ENCODE data around the gene CRY2. TPM values are rescaled to one million over a fixed set of nuclear protein-coding genes. Genes with fewer than 3 reads are reported as not detected.
A peak's percentile ranks its signal among the peaks of the same experiment; 100 is the strongest.

Gene CRY2
- total and polyA plus RNA-seq, 2 of the 13 experiments (the other 11 are each of a cell fraction or from before 2014, with no cell fraction given): 10.1 to 12.2 TPM

DNA sequence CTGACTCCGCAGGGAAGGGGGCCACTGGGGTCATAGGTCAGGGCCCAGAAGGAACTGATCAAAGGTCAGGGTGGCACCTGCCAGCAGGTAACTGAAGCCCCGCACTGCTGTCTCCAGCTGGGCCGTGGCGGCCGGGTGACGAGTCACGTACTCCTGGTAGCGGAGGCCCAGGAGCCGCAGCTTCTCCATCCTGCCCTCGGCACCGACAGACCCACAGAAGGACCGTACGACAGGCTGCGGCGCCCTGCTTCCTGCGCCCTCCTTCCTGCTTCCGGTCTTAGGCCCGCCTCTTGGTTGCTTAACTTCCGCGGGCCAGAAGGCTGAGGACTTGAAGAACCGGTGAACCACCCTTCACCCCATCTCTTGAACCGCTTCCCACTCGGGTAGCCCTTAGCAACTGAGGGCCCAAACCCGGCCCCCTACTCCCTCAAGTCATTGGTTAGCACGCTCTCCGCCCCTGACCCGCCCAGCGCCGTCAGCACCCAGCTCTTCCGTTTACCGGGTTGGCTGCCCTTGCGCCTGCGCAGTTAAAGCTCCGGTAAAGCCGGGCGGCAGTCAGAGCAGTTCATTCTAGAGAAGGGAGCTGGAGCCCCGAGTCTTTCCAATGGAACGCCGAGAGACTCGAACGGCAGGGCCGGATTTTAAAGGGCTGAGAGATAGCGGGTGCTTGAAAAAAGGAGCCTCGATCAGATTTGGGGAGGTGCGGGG, 70.5 kb downstream of the CRY2 start, which contains the start of gene PEX16 (continued):
- TF ChIP-seq ZSCAN9 (CRISPR knock-in tag; IDR thresholded peaks at IDR 0.05; ENCODE audit: borderline replicate concordance) (no peak; the same call in 1 of the 2 replicates), TP53 (CRISPR knock-in tag; conservative IDR thresholded peaks at IDR 0.05) (peak; percentile 40; the same call in 1 of the 2 replicates), GATAD1 (CRISPR knock-in tag; IDR thresholded peaks at IDR 0.05) (peak; percentile 91), EHMT2 (IDR thresholded peaks at IDR 0.05; ENCODE audit: borderline replicate concordance, low read depth, low read length) (no peak), KAT2B (IDR thresholded peaks at IDR 0.05; ENCODE audit: borderline replicate concordance, low read depth, low read length) (no peak), ZNF10 (CRISPR knock-in tag; IDR thresholded peaks at IDR 0.05; ENCODE audit: borderline replicate concordance, low read depth) (no peak), ZNF784 (CRISPR knock-in tag; IDR thresholded peaks at IDR 0.05; ENCODE audit: borderline replicate concordance) (no peak), ARNT (IDR thresholded peaks at IDR 0.05) (no peak), ZSCAN31 (CRISPR knock-in tag; IDR thresholded peaks at IDR 0.05; ENCODE audit: low read depth) (peak; percentile 85), KAT8 (CRISPR knock-in tag; IDR thresholded peaks at IDR 0.05) (peak; percentile 96), HNF4G (IDR thresholded peaks at IDR 0.05; ENCODE audit: borderline replicate concordance, low read depth, low read length) (0 out of 2 replicates have a peak, but pooled peaks have one; percentile 42), HNF4G (CRISPR knock-in tag; IDR thresholded peaks at IDR 0.05; ENCODE audit: borderline replicate concordance, low read depth) (no peak), ERF (CRISPR knock-in tag; IDR thresholded peaks at IDR 0.05) (no peak)
- TF ChIP-seq, protein P1, sequence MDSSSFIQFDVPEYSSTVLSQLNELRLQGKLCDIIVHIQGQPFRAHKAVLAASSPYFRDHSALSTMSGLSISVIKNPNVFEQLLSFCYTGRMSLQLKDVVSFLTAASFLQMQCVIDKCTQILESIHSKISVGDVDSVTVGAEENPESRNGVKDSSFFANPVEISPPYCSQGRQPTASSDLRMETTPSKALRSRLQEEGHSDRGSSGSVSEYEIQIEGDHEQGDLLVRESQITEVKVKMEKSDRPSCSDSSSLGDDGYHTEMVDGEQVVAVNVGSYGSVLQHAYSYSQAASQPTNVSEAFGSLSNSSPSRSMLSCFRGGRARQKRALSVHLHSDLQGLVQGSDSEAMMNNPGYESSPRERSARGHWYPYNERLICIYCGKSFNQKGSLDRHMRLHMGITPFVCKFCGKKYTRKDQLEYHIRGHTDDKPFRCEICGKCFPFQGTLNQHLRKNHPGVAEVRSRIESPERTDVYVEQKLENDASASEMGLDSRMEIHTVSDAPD (CRISPR knock-in tag; IDR thresholded peaks at IDR 0.05): no peak
- TF ChIP-seq, protein P2, sequence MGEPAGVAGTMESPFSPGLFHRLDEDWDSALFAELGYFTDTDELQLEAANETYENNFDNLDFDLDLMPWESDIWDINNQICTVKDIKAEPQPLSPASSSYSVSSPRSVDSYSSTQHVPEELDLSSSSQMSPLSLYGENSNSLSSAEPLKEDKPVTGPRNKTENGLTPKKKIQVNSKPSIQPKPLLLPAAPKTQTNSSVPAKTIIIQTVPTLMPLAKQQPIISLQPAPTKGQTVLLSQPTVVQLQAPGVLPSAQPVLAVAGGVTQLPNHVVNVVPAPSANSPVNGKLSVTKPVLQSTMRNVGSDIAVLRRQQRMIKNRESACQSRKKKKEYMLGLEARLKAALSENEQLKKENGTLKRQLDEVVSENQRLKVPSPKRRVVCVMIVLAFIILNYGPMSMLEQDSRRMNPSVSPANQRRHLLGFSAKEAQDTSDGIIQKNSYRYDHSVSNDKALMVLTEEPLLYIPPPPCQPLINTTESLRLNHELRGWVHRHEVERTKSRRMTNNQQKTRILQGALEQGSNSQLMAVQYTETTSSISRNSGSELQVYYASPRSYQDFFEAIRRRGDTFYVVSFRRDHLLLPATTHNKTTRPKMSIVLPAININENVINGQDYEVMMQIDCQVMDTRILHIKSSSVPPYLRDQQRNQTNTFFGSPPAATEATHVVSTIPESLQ (CRISPR knock-in tag; conservative IDR thresholded peaks at IDR 0.05): no peak
- TF ChIP-seq, protein P3, sequence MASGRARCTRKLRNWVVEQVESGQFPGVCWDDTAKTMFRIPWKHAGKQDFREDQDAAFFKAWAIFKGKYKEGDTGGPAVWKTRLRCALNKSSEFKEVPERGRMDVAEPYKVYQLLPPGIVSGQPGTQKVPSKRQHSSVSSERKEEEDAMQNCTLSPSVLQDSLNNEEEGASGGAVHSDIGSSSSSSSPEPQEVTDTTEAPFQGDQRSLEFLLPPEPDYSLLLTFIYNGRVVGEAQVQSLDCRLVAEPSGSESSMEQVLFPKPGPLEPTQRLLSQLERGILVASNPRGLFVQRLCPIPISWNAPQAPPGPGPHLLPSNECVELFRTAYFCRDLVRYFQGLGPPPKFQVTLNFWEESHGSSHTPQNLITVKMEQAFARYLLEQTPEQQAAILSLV (CRISPR knock-in tag; IDR thresholded peaks at IDR 0.05; ENCODE audit: borderline replicate concordance): no peak
- TF ChIP-seq, protein P4, sequence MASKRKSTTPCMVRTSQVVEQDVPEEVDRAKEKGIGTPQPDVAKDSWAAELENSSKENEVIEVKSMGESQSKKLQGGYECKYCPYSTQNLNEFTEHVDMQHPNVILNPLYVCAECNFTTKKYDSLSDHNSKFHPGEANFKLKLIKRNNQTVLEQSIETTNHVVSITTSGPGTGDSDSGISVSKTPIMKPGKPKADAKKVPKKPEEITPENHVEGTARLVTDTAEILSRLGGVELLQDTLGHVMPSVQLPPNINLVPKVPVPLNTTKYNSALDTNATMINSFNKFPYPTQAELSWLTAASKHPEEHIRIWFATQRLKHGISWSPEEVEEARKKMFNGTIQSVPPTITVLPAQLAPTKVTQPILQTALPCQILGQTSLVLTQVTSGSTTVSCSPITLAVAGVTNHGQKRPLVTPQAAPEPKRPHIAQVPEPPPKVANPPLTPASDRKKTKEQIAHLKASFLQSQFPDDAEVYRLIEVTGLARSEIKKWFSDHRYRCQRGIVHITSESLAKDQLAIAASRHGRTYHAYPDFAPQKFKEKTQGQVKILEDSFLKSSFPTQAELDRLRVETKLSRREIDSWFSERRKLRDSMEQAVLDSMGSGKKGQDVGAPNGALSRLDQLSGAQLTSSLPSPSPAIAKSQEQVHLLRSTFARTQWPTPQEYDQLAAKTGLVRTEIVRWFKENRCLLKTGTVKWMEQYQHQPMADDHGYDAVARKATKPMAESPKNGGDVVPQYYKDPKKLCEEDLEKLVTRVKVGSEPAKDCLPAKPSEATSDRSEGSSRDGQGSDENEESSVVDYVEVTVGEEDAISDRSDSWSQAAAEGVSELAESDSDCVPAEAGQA (IDR thresholded peaks at IDR 0.05; ENCODE audit: low read depth): no peak
- TF ChIP-seq, protein P4 (CRISPR knock-in tag; IDR thresholded peaks at IDR 0.05; ENCODE audit: borderline replicate concordance): no peak

Data from HepG2 (cell line).